Right ventricle myocardium inferior (tissue), 1 donor: ENCODE results near the gene CRIP1. TPM values are rescaled to one million over a fixed set of nuclear protein-coding genes. Genes with fewer than 3 reads are reported as not detected.
A peak's percentile ranks its signal among the peaks of the same experiment; 100 is the strongest.

Experiments
- ATAC-seq: fragments of 200-7000 bp; cut with Tn5 transposase; one replicate; pipeline ENCODE4 v1.9.1; 2020; ENCODE audit warnings: mild to moderate bottlenecking, moderate library complexity
- DNase-seq: peaks from one replicate; pipeline ENCODE4 v3.0.0; 2021; ENCODE audit errors: missing footprints
- intact Hi-C: fragments of 100-400 bp; cut with DNase I; formaldehyde crosslinking; loops from one replicate; pipeline ENCODE4 v1.11.0; 2022
- total RNA-seq: library from RNA; stranded (reverse); fragmentation: NEBNext Ultra II Directional; extraction: Animal tissue kit (Norgen Biotek cat#: 25700); gene quantifications from one replicate; pipeline ENCODE4 v1.2.1, GENCODE V29; 2021
- donor health status: DM: no; HTN: yes; CAD: no; lungs with severe emphysema.

The CRIP1 gene
- total RNA-seq, 1 donor from 2014 or later = 82.0 TPM

GRCh38 chr14:105449276-105450122 is 37.2 kb upstream of the CRIP1 start:
- ATAC-seq (peak; percentile 20), DNase-seq (no peak)
- intact Hi-C loops = loop anchor here (2.0 to 5.0 kb wide), 2 partner anchors 25 to 77 kb away; partner anchors contain the start of gene CRIP2

- intact Hi-C loops = no loop called here
- no peak for DNase-seq
- no peak for ATAC-seq
Observed at GRCh38 chr14:105450123-105450505, 36.6 kb upstream of the CRIP1 start.

GRCh38 chr14:105450864-105451720 is 35.6 kb upstream of the CRIP1 start:
- intact Hi-C loops = no loop called here
- ATAC-seq = no peak
- DNase-seq = peak; percentile 65

- DNase-seq (peak; percentile 32), ATAC-seq (no peak)
Observed at GRCh38 chr14:105452963-105453362, 33.7 kb upstream of the CRIP1 start.

GRCh38 chr14:105453847-105454246 is 32.8 kb upstream of the CRIP1 start:
- DNase-seq = peak; percentile 40
- intact Hi-C loops = no loop called here
- no peak for ATAC-seq

More at GRCh38 chr14:105452963-105453362, 33.7 kb upstream of the CRIP1 start:
- intact Hi-C loops = no loop called here

- ATAC-seq (no peak), DNase-seq (peak; percentile 49)
- intact Hi-C loops = no loop called here
Observed at GRCh38 chr14:105455086-105455640, 31.5 kb upstream of the CRIP1 start.

- DNase-seq = peak; percentile 50
- intact Hi-C loops = no loop called here
- no peak for ATAC-seq
Observed at GRCh38 chr14:105455766-105456660, 30.7 kb upstream of the CRIP1 start.

- ATAC-seq (peak; percentile 14), DNase-seq (peak; percentile 60)
- intact Hi-C loops = no loop called here
Observed at GRCh38 chr14:105456736-105457617, 29.7 kb upstream of the CRIP1 start.

GRCh38 chr14:105458010-105458409 is 28.7 kb upstream of the CRIP1 start:
- DNase-seq (peak; percentile 60), ATAC-seq (no peak)
- intact Hi-C loops = no loop called here

- ATAC-seq = no peak
- intact Hi-C loops = no loop called here
- DNase-seq = peak; percentile 32
Observed at GRCh38 chr14:105458571-105458970, 28.1 kb upstream of the CRIP1 start.

GRCh38 chr14:105460116-105460515 is 26.6 kb upstream of the CRIP1 start:
- no peak for ATAC-seq
- DNase-seq = no peak
- intact Hi-C loops = no loop called here

GRCh38 chr14:105460616-105461015 is 26.1 kb upstream of the CRIP1 start:
- ATAC-seq = no peak
- intact Hi-C loops = no loop called here
- DNase-seq = no peak

- ATAC-seq (no peak), DNase-seq (no peak)
- intact Hi-C loops = no loop called here
Observed at GRCh38 chr14:105461903-105462302, 24.8 kb upstream of the CRIP1 start.

GRCh38 chr14:105464501-105464900 is 22.2 kb upstream of the CRIP1 start:
- intact Hi-C loops = no loop called here
- DNase-seq (no peak), ATAC-seq (no peak)

GRCh38 chr14:105465209-105466031 is 21.3 kb upstream of the CRIP1 start:
- intact Hi-C loops = no loop called here
- DNase-seq = no peak
- peak; percentile 53 for ATAC-seq

- ATAC-seq = peak; percentile 59
- intact Hi-C loops = no loop called here
Observed at GRCh38 chr14:105466531-105467248, 20.0 kb upstream of the CRIP1 start.

More at GRCh38 chr14:105466531-105467248, 20.0 kb upstream of the CRIP1 start:
- peak; percentile 89 for DNase-seq
